Measurements from ENCODE around the gene LRRC2. TPM values are rescaled to one million over a fixed set of nuclear protein-coding genes. Genes with fewer than 3 reads are reported as not detected.
"Not testable (repeated sequence)": the region's sequence is repeated elsewhere in the genome, so short reads cannot be mapped to it uniquely, and the experiment has no call there.

The LRRC2 gene
- 7.4 TPM for total RNA-seq

GRCh38 chr3:46566040-46566641, at the start of gene LRRC2:
TSS of gene LRRC2 (minus strand) at chr3:46566302. CDS start at chr3:46551591, 14,711 bp downstream.
- peak; percentile 84 for ATAC-seq
- peak; percentile 75 for DNase-seq (ENCODE audit: low spot score)

GRCh38 chr3:46615050-46615775, 49.1 kb upstream of the LRRC2 start:
- DNase-seq (ENCODE audit: low spot score), result peak; percentile 38
- no peak for ATAC-seq

- no peak for ATAC-seq
- no peak for DNase-seq (ENCODE audit: low spot score)
Observed at GRCh38 chr3:46614431-46614830, 48.3 kb upstream of the LRRC2 start.

- DNase-seq (ENCODE audit: low spot score) (peak; percentile 36), ATAC-seq (no peak)
Observed at GRCh38 chr3:46613313-46614005, 47.4 kb upstream of the LRRC2 start.

- ATAC-seq (peak; percentile 86), DNase-seq (ENCODE audit: low spot score) (peak; percentile 65)
Observed at GRCh38 chr3:46612324-46612723, 46.2 kb upstream of the LRRC2 start, which contains the start of gene FAM240A. TSS of gene FAM240A (plus strand) at chr3:46612525. CDS start at chr3:46612684, 159 bp downstream.

GRCh38 chr3:46609944-46610722, 44.0 kb upstream of the LRRC2 start:
- no peak for ATAC-seq
- DNase-seq (ENCODE audit: low spot score), result peak; percentile 22

- peak; percentile 52 for ATAC-seq
- DNase-seq (ENCODE audit: low spot score), result peak; percentile 42
Observed at GRCh38 chr3:46609212-46609721, 43.2 kb upstream of the LRRC2 start.

- DNase-seq (ENCODE audit: low spot score), result no peak
- ATAC-seq, result no peak
Observed at GRCh38 chr3:46607603-46608028, 41.5 kb upstream of the LRRC2 start.

GRCh38 chr3:46604127-46604526, 38.0 kb upstream of the LRRC2 start:
- DNase-seq (ENCODE audit: low spot score) (no peak), ATAC-seq (peak; percentile 29)

GRCh38 chr3:46603446-46604046, 37.4 kb upstream of the LRRC2 start:
- ATAC-seq (no peak), DNase-seq (ENCODE audit: low spot score) (no peak)

- DNase-seq (ENCODE audit: low spot score) (no peak), ATAC-seq (no peak)
Observed at GRCh38 chr3:46599590-46599989, 33.5 kb upstream of the LRRC2 start.

- ATAC-seq (no peak), DNase-seq (ENCODE audit: low spot score) (no peak)
Observed at GRCh38 chr3:46595819-46596314, 29.8 kb upstream of the LRRC2 start.

- ATAC-seq (no peak), DNase-seq (ENCODE audit: low spot score) (no peak)
Observed at GRCh38 chr3:46594723-46595122, 28.6 kb upstream of the LRRC2 start.

- ATAC-seq, result no peak
Observed at GRCh38 chr3:46593979-46594378, 27.9 kb upstream of the LRRC2 start.

GRCh38 chr3:46593274-46593862, 27.3 kb upstream of the LRRC2 start:
- DNase-seq (ENCODE audit: low spot score), result no peak
- ATAC-seq, result peak; percentile 71

More at GRCh38 chr3:46593979-46594378, 27.9 kb upstream of the LRRC2 start:
- no peak for DNase-seq (ENCODE audit: low spot score)

GRCh38 chr3:46587268-46587667, 21.2 kb upstream of the LRRC2 start:
- ATAC-seq; DNase-seq (ENCODE audit: low spot score): not testable (repeated sequence)

GRCh38 chr3:46586738-46587246, 20.7 kb upstream of the LRRC2 start:
- DNase-seq (ENCODE audit: low spot score), result no peak

GRCh38 chr3:46585799-46586693, 19.9 kb upstream of the LRRC2 start:
- no peak for DNase-seq (ENCODE audit: low spot score)
- ATAC-seq, result peak; percentile 77

More at GRCh38 chr3:46586738-46587246, 20.7 kb upstream of the LRRC2 start:
- peak; percentile 39 for ATAC-seq
